Iris pigment epithelial cell (primary cell): ENCODE measurements around the gene CDC42EP5.
A peak's percentile ranks its signal among the peaks of the same experiment; 100 is the strongest.

ENCODE experiments used
- DNase-seq: peaks from one replicate; pipeline ENCODE4 v3.0.0-alpha.2; 2011; ENCODE audit warnings: low read depth

Gene CDC42EP5

GRCh38 chr19:54426291-54426931 lies 46.7 kb downstream of the CDC42EP5 start:
- no peak for DNase-seq

GRCh38 chr19:54425382-54425723 lies 47.7 kb downstream of the CDC42EP5 start:
- no peak for DNase-seq

DNA sequence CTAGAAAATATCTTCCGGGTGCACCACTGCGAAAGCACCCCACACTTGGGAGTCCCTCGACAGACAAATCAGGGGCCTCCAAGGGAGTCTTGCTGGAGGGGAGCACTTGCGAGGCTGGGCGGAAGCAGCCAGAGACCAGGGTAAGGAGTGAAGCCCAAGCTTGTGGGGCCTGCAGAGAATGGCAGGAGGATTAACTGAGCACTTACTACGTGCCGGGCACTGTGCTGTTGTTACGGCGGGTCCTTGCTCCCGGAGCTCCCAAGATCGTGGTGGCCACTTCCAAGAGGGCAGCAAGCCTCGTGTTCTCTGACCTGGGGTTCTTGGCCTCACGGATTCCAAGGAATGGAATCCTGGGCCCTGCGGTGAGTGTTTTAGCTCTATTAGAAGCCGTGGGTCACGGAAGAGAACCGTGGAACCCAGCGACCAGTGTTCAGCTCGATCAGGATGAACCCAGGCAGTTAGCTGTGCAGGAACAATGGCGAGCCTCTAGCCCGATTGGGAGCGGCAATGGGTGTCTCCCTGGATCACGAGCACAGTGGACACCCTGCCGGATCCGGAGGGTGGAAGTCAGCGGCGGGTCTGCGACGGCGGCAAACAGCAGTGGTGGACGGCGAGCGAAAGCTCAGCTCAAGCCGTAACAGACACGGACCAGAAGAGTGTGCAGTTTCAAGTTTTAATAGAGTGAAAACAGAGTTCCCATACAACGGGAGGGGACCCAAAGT lies 48.3 kb downstream of the CDC42EP5 start:
- DNase-seq, result no peak

- no peak for DNase-seq
Measured at GRCh38 chr19:54424201-54424600, 48.9 kb downstream of the CDC42EP5 start.

- no peak for DNase-seq
Measured at GRCh38 chr19:54422136-54422535, 51.0 kb downstream of the CDC42EP5 start.

DNA sequence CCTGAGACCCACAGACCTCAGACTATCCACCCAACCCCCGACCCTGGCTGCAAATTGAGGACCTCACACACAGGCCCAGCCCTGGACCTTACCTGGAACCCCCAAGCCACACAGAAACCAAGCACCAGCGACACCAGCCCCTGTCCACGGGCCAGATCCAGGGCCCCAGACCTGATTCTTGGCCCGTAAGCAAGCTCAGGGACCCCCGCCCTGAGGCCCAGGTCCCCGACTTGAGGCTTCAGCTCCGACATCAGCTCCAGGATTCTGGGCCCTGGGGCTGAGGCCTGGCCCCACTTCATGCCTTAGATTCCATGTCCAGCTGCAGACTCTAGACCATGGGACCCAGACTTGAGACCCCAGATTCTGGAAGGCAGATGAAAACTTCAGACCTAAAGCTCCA lies 51.6 kb downstream of the CDC42EP5 start:
- DNase-seq, result no peak

- no peak for DNase-seq
Measured at GRCh38 chr19:54421169-54421516, 52.0 kb downstream of the CDC42EP5 start.

DNA sequence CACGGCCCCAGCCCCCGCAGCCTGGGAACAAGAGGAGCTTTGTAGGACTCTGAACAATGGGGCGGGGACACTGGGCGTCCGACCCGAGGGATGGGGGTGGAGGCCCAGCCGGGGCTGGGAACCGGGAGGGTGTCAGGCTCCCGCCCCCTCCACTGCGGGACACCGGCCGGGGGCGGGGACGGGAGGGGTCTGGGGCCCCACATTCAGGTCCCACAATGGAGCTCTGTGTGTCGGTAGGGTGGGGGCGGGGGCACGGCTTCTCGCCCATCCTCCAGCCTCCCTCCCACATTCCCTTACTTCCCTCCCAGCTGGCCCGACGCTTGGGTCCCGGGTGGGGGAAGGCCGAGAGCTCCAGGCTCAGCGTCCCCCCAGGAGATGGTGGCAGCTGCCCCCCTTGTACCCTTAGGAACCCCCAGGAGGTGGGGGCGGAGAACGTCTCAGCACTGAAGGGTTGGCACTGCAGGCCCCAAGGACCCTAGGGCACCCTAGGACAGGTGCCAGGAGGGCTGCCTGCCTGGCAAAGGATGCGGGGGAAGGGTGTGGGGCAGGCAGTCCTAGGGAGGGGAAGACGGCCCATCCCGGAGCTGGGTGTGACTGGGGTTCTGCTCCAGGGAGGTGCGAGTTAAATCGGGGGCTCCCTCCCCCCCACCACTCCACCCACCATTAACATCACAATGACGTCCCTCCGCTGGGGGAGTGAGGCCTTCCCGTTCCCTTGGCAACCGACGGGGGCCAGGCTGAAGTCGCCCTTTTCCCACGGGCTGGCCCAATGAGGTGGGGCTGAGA lies 52.5 kb downstream of the CDC42EP5 start:
- DNase-seq, result no peak

- DNase-seq, result no peak
Measured at GRCh38 chr19:54420068-54420382, 53.1 kb downstream of the CDC42EP5 start.

DNA sequence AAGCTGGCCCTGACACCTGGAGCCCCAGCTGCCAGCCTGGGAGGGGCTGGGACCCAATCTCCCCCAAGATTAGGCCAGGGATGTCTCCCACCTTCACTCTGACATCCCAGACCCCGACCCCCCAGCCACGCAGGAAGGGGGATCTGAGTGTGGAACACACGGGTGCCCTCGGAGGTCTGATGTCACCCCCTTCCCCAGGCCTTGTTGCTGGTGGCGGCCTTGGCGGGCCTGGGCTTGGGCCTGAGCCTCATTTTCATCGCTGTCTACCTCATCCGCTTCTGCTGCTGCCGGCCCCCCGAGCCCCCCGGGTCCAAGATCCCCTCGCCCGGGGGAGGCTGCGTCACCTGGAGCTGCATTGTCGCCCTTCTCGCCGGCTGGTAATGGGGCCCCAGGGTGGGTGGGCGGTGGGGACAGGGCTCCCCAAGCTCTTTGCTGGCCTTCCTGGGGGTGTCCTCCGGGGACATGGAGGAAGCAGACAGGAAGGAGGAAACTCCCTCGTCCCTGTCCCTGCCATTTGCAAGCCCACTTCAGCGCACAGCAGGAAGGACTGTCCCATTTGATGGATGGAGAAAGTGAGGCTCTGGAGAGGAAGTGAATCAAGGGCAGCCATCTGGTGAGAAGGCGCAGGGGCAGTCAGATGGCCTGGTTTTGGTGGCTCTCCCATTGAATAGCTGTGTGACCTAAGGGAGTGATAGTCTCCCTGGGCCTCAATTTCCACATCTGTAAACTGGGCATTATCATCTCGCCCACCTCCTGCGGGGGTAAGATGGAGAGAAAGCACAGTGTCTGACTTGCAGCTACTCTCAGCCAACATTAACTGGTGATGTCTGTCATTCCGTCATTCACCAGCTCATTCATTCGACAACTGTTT lies 53.9 kb downstream of the CDC42EP5 start:
- no peak for DNase-seq

GRCh38 chr19:54418030-54418929 lies 54.8 kb downstream of the CDC42EP5 start:
- DNase-seq, result peak; percentile 62

DNA sequence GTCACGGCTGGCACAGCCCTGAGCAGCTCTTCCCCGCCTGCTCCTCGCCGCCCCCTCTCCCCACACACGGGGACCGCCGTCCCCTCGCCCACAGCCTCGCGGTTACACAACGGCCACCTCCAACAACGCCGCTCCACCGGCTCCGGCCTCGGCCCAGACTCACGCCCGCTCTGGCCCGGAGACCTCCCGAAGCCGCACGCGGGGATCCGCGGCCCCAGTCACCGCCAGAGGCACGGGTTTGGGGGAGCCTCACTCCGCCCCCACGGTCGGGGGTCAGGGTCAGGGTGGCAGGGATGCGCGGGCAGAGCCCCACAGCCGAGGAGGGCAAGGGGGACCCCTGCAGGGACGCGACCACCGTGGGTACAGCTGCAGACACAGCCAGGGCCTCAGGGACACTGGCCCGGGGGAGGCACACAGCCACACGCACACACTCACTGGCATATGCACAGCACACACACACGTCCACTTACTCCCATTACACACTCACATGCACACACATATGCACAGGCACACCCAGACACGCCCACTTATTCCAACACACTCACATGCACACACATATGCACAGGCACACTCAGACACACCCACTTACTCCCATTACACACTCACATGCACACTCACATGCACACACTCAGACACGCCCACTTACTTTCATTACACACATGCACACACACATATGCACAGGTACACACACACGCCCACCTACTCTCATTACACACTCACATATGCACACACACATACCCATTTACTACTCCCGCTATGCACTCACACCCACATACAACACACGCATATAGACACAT lies 56.2 kb downstream of the CDC42EP5 start:
- no peak for DNase-seq

GRCh38 chr19:54415901-54416673 lies 57.0 kb downstream of the CDC42EP5 start:
- no peak for DNase-seq

DNA sequence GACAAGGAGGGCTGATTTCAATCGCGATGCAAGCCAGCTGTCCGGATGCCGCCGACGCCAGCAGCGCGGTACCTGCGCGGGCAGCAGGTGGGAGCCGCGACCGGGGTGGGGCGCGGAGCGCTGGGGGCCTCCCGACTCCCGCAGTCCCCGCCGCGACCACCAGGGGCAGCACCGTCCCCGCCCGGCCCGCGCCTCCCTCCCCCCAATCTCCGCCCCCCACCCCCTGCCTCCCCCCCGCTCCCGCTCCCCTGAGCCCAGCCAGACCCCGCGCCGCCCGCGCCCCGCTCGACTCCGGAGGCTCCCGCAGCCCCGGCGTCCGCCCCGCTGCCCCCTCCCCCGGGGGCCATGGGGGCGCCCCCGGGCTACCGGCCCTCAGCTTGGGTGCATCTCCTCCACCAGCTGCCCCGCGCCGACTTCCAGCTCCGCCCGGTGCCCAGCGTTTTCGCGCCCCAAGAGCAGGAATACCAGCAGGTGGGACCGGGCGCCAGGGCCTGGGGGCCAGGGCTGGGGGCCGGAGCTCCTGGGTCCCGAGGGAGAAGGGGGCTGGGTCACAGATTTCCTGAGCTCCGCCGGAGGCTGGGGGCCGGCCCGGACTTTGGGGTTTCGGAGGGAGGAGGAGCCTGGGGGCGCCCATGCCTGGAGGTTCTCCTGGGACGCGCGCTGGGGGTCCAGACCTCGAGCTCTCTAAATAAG lies 57.7 kb downstream of the CDC42EP5 start, which contains the start of gene TTYH1:
Gene TTYH1 (plus strand): TSS at position 257 of the 693 bp plus-strand sequence. CDS start 89 bp downstream, at position 346.
- DNase-seq, result no peak
